Peyer's patch (tissue), 4 donors: Measurements from ENCODE around the gene HEATR9.

ENCODE experiments used
- POLR2A ChIP-seq, 2 donors: fragments of 450-650 bp; IDR thresholded peaks; one replicate each; pipeline ENCODE4 v1.5.1; 2017; ENCODE audit warnings: antibody characterized with exemption in 2 of 2, mild to moderate bottlenecking in 2 of 2, moderate library complexity in 2 of 2
- TF ChIP-seq, protein P1 (sequence below), 6 experiments: fragments of 450-650 bp in 4 of 6; fragments of 200-600 bp in 2 of 6; sonication (generic) in 1 of 6; IDR thresholded peaks; one replicate each; pipeline ENCODE4 v1.5.1; 2017 to 2019; ENCODE audit warnings: antibody characterized with exemption in 6 of 6, mild to moderate bottlenecking in 3 of 6, moderate library complexity in 1 of 6

DNA sequence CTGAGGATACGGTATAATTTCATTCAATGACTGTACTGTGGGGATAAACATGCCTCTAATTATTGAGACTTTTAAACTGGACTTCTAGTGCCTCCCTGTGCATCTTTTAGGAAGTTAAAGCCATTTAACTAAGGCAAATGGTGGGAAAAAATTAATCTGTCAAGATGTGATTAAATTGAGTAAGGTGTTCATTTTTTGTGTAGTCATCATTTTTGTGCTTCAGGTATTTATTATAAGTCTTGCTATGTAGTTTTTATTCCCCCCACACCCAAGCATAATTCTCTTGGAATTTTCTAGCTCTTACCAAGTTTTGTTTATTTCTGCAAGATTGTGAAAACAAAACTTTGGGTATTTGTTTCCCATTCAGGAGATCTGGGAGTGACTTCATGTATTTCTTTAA lies 49.2 kb downstream of the HEATR9 start:
- no peak for TF ChIP-seq POLR2A (IDR thresholded peaks at IDR 0.05)
- TF ChIP-seq, protein P1, sequence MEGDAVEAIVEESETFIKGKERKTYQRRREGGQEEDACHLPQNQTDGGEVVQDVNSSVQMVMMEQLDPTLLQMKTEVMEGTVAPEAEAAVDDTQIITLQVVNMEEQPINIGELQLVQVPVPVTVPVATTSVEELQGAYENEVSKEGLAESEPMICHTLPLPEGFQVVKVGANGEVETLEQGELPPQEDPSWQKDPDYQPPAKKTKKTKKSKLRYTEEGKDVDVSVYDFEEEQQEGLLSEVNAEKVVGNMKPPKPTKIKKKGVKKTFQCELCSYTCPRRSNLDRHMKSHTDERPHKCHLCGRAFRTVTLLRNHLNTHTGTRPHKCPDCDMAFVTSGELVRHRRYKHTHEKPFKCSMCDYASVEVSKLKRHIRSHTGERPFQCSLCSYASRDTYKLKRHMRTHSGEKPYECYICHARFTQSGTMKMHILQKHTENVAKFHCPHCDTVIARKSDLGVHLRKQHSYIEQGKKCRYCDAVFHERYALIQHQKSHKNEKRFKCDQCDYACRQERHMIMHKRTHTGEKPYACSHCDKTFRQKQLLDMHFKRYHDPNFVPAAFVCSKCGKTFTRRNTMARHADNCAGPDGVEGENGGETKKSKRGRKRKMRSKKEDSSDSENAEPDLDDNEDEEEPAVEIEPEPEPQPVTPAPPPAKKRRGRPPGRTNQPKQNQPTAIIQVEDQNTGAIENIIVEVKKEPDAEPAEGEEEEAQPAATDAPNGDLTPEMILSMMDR (IDR thresholded peaks at IDR 0.05), result no peak
